ENCODE data around the gene CCDC188. TPM values are rescaled to one million over a fixed set of nuclear protein-coding genes. Genes with fewer than 3 reads are reported as not detected.

The CCDC188 gene
- total RNA-seq, 1 experiment from 2014 or later = not detected

DNA sequence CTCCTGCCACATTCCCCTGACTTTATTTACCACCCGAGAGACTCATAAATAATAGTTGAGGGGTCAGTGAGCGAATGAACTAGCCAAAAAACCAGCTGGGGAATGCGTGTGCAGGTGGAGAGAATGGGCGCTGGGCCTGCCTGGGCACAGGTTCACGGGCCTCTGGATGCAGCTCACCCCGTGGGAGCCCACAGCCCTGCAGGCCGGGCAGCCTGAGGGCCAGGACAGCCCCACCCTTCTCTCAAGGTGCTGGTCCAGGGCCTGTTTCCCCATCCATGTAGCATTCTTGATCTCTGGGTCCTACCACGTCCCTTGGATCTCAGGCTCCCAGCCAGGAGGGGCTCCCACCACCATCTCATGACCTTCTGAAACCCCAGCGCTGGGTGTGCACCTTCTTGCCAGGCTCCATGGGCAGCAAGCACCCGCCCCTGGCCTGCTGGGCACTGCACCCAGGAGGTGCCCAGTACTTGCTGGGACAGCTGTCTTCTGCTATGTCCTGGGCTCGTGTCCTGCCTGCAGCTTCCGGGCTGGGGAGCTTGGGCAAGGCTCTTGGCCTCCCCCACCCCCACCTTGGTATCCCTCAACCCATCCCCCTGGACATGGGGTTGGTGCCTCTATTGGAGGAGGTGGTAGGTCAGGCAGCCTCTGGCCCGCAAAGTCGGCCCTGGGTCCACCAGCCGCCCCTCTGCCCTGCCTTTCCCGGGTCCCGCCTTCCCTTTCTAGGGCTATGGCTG is 43.1 kb upstream of the CCDC188 start:
- Histone ChIP-seq H3K9ac (ENCODE audit: extremely low read depth, insufficient read length, low read length) (no peak overlapping the region), H4K5ac (ENCODE audit: insufficient read length, low read depth, low read length) (no peak overlapping the region), H3T11ph (ENCODE audit: low read length) (no peak overlapping the region), H2BK12ac (ENCODE audit: insufficient read length, low read depth, low read length) (no peak overlapping the region), H3K79me1 (ENCODE audit: insufficient read depth, low read depth, low read length, poor library complexity, severe bottlenecking) (no peaks in the 10 kb centered on the region), H3K56ac (ENCODE audit: insufficient read length, low read depth, low read length) (no peak overlapping the region), H2BK5ac (ENCODE audit: insufficient read length, low read length) (no peak overlapping the region), H3K27me3 (ENCODE audit: insufficient read depth, low read length) (no peaks in the 10 kb centered on the region), H2BK20ac (ENCODE audit: low read depth, low read length, poor library complexity, severe bottlenecking) (no peak overlapping the region), H3K4me2 (ENCODE audit: insufficient read depth, insufficient read length, low read length) (no peak overlapping the region), H3K4ac (ENCODE audit: low read depth, low read length) (no peak overlapping the region), H3K27ac (ENCODE audit: insufficient read length, low read depth, low read length) (no peak overlapping the region), H2BK15ac (ENCODE audit: low read depth, low read length) (no peak overlapping the region), H3K4me1 (ENCODE audit: insufficient read depth, low read length) (no peaks in the 10 kb centered on the region), H2AFZ (ENCODE audit: low read length) (no peak overlapping the region), H3K14ac (ENCODE audit: insufficient read depth, low read length) (no peak overlapping the region), H4K8ac (replicated peaks; ENCODE audit: insufficient read length, low read depth, low read length) (no peak overlapping the region), H4K91ac (ENCODE audit: insufficient read length, low read depth, low read length) (no peak overlapping the region), H3K23ac (ENCODE audit: insufficient read length, low read depth, low read length) (no peak overlapping the region), H3K79me2 (ENCODE audit: insufficient read depth, low read length) (no peaks in the 10 kb centered on the region), H3K9me3 (ENCODE audit: control insufficient read depth, low read depth, low read length) (no peaks in the 10 kb centered on the region), H3K18ac (ENCODE audit: insufficient read length, low read depth, low read length) (no peak overlapping the region), H2AK5ac (ENCODE audit: insufficient read length, low read length) (no peak overlapping the region), H2BK120ac (ENCODE audit: low read depth, low read length, poor library complexity, severe bottlenecking) (no peak overlapping the region), H4K20me1 (ENCODE audit: control insufficient read depth, insufficient read depth, insufficient read length) (no peaks in the 10 kb centered on the region), H3K23me2 (ENCODE audit: insufficient read length, low read depth, low read length, poor library complexity, severe bottlenecking) (no peaks in the 10 kb centered on the region)
- no peak for DNase-seq
- Mint-ChIP-seq H3K36me3 (ENCODE audit: insufficient read depth in 1 of 3, low read depth in 3 of 3) (no peaks in the 10 kb centered on the region), H3K27me3 (ENCODE audit: low read depth) (peaks cover 2% of the 10 kb centered on the region), H3K27ac (no peak overlapping the region), H3K4me3 (no peak overlapping the region), H3K4me1 (0 out of 4 replicates have a peak, but pooled peaks cover 0 to 5% of the 10 kb centered on the region in 2 experiments), H3K9me3 (no peaks in the 10 kb centered on the region)
- no CpG with 5 or more reads among the region's 17 CpGs for WGBS (ENCODE audit: extremely low coverage, insufficient read length, low lambda C conversion rate)
- TF ChIP-seq, protein P1, sequence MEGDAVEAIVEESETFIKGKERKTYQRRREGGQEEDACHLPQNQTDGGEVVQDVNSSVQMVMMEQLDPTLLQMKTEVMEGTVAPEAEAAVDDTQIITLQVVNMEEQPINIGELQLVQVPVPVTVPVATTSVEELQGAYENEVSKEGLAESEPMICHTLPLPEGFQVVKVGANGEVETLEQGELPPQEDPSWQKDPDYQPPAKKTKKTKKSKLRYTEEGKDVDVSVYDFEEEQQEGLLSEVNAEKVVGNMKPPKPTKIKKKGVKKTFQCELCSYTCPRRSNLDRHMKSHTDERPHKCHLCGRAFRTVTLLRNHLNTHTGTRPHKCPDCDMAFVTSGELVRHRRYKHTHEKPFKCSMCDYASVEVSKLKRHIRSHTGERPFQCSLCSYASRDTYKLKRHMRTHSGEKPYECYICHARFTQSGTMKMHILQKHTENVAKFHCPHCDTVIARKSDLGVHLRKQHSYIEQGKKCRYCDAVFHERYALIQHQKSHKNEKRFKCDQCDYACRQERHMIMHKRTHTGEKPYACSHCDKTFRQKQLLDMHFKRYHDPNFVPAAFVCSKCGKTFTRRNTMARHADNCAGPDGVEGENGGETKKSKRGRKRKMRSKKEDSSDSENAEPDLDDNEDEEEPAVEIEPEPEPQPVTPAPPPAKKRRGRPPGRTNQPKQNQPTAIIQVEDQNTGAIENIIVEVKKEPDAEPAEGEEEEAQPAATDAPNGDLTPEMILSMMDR (conservative IDR thresholded peaks at IDR 0.05) = no peak

All from H9 (cell line).